ENCODE results near the gene PERM1. TPM values are rescaled to one million over a fixed set of nuclear protein-coding genes. Genes with fewer than 3 reads are reported as not detected.

Gene PERM1
- total RNA-seq, 1 donor from 2014 or later = not detected

DNA sequence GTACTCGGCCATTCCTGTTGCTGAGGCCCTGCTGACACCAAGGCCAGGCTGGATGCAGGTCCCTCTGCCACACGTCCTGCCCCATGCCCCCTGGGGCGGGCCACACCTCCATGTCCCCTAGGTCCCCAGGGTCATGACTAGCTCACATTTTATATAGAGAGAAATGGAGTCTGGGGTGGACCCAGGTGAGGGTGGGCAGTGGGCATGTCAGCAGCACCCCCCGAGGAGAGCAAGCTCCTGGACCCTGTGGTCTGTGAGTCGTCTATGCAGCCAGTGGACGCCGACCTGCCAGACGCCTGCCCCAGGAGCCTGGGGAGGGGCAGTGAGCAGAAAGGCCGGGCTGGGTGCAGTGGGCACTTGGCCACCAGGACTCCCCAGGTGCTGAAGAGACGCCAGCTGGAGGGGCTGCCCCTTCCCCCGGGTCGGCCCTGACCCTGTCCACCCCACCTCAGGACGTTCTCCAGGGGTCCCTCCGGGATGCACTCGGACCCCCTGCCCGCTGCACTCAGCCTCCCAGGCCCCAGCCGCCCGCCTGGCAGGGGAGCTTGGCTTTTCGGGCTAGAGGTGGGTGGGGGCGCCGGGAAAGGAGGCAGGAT, 42.3 kb downstream of the PERM1 start:
- H3K4me3 Mint-ChIP-seq = peak overlapping the region; percentile 44
- no peak for TF ChIP-seq CTCF (IDR thresholded peaks at IDR 0.05)
- H3K4me1 Mint-ChIP-seq = peaks cover 9% of the 10 kb centered on the region
- ChIA-PET CTCF (interaction anchor here (0.7 kb wide), 1 partner anchor 12 kb away, joined by 3 read pairs; no protein-coding TSS in a partner anchor), POLR2A (interaction anchor here (1.5 kb wide), 1 partner anchor 17 kb away, joined by 5 read pairs; no protein-coding TSS in a partner anchor)
- ATAC-seq (ENCODE audit: low read depth) (no peak), DNase-seq (no peak)
- peaks cover 2% of the 10 kb centered on the region for H3K36me3 Mint-ChIP-seq (ENCODE audit: low read depth)
- H3K9me3 Mint-ChIP-seq = no peaks in the 10 kb centered on the region
- intact Hi-C loops (cut with micrococcal nuclease) = loop anchor here (5.0 kb wide), 1 partner anchor 32 kb away; no protein-coding TSS in a partner anchor
- H3K27me3 Mint-ChIP-seq = peaks cover 32% of the 10 kb centered on the region
- no peak overlapping the region for H3K27ac Mint-ChIP-seq

GRCh38 chr1:938711-939489, 43.0 kb downstream of the PERM1 start:
- Mint-ChIP-seq H3K27ac (no peak overlapping the region), H3K36me3 (ENCODE audit: low read depth) (no peaks in the 10 kb centered on the region), H3K27me3 (peaks cover 32% of the 10 kb centered on the region), H3K4me3 (no peak overlapping the region), H3K4me1 (peaks cover 9% of the 10 kb centered on the region), H3K9me3 (no peaks in the 10 kb centered on the region)
- intact Hi-C loops (cut with micrococcal nuclease) = no loop called here
- TF ChIP-seq CTCF (IDR thresholded peaks at IDR 0.05) = no peak
- ATAC-seq (ENCODE audit: low read depth) = no peak
- DNase-seq = no peak
- ChIA-PET POLR2A (interaction anchor here (0.6 kb wide), 1 partner anchor 1647 kb away, joined by 3 read pairs; no protein-coding TSS in a partner anchor), CTCF (no interaction called here)

DNA sequence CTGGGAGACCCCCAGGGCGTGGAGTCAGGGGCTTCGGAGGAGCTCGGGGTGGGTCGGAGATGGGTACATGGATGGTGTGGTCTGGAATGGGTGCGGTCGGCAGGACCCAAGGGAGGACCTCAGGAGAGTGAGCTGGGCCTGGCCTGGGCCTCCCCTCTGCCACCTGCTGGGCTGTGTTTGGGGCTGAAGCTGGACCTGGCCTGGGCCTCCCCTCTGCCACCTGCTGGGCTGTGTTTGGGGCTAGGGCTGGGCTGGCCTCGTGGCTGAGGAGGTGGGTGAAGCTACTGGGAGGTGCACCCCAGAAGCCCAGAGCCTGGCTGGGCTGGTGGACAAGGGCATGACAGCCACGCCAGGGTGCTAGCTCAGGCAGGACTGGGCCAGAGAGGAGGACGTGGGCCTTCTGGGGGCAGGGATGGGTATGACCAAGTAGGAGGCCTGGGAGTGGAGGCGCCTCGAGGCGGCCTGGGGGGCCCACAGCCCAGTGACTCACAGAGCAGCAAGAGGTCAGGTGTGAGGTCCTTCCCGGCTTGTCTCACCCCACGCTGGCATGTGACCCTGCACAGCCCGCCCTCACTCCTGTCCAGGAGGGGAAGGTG, 43.7 kb downstream of the PERM1 start:
- ChIA-PET CTCF (no interaction called here), POLR2A (no interaction called here)
- TF ChIP-seq CTCF (IDR thresholded peaks at IDR 0.05) = no peak
- H3K4me3 Mint-ChIP-seq = no peak overlapping the region
- intact Hi-C loops (cut with micrococcal nuclease) = no loop called here
- H3K27ac Mint-ChIP-seq = no peak overlapping the region
- DNase-seq (no peak), ATAC-seq (ENCODE audit: low read depth) (no peak)
- no peaks in the 10 kb centered on the region for H3K9me3 Mint-ChIP-seq
- H3K4me1 Mint-ChIP-seq = peaks cover 9% of the 10 kb centered on the region
- no peaks in the 10 kb centered on the region for H3K36me3 Mint-ChIP-seq (ENCODE audit: low read depth)
- peaks cover 36% of the 10 kb centered on the region for H3K27me3 Mint-ChIP-seq

- ATAC-seq (ENCODE audit: low read depth) (no peak), DNase-seq (no peak)
- ChIA-PET CTCF (no interaction called here), POLR2A (no interaction called here)
- Mint-ChIP-seq H3K27me3 (peaks cover 36% of the 10 kb centered on the region), H3K4me3 (no peak overlapping the region), H3K36me3 (ENCODE audit: low read depth) (no peaks in the 10 kb centered on the region), H3K4me1 (peaks cover 9% of the 10 kb centered on the region), H3K27ac (no peak overlapping the region), H3K9me3 (no peaks in the 10 kb centered on the region)
- no peak for TF ChIP-seq CTCF (IDR thresholded peaks at IDR 0.05)
- intact Hi-C loops (cut with micrococcal nuclease) = no loop called here
Observed at GRCh38 chr1:937521-937920, 44.4 kb downstream of the PERM1 start.
